Panc1 (cell line): ENCODE results near the gene ARHGEF28. TPM values are rescaled to one million over a fixed set of nuclear protein-coding genes. Genes with fewer than 3 reads are reported as not detected.

ENCODE experiments used
- ATAC-seq: fragments of 200-7000 bp; cut with Tn5 transposase; 2 replicates; pipeline ENCODE4 v1.9.1; 2020; ENCODE audit warnings: mild to moderate bottlenecking, moderate library complexity
- BruUV-seq: library from RNA; stranded (reverse); fragments of 400-500 nt; replicated peaks from 2 replicates; lab custom pipeline; 2021; lab: Mats Ljungman, UMichigan
- CTCF ChIA-PET: fragments of 300-600 bp; sonication (Branson Sonifier 250); formaldehyde crosslinking; loops from one replicate; lab custom pipeline; 2022; ENCODE audit warnings: antibody characterized with exemption; lab: Charles Lee
- POLR2A ChIA-PET: fragments of 300-600 bp; sonication (Branson Sonifier 250); formaldehyde crosslinking; loops from one replicate; lab custom pipeline; 2022; ENCODE audit warnings: antibody characterized with exemption; lab: Charles Lee
- DNase-seq: peaks from one replicate; pipeline ENCODE4 v3.0.0-alpha.2; 2010; ENCODE audit warnings: low read depth, low spot score
- H3K27ac ChIP-seq: 2 replicates; pipeline ENCODE4 v1.5.1; 2011; ENCODE audit warnings: mild to moderate bottlenecking, low read length, inconsistent platforms
- H3K27me3 ChIP-seq: fragments of 200-500 bp; sonication (Bioruptor generic); 2 replicates; pipeline ENCODE4 v1.6.0; 2014; ENCODE audit warnings: low read length, inconsistent platforms; ENCODE audit not compliant: control insufficient read depth, insufficient read depth
- H3K36me3 ChIP-seq: fragments of 200-500 bp; sonication (Bioruptor generic); 2 replicates; pipeline ENCODE4 v1.5.1; 2014; ENCODE audit warnings: inconsistent platforms, mild to moderate bottlenecking, low read length, moderate library complexity; ENCODE audit not compliant: control insufficient read depth, insufficient read depth
- H3K4me1 ChIP-seq: 2 replicates; pipeline ENCODE4 v1.5.1; 2011; ENCODE audit warnings: inconsistent platforms, mild to moderate bottlenecking, low read length, moderate library complexity; ENCODE audit not compliant: control insufficient read depth, insufficient read depth
- H3K4me3 ChIP-seq, 2 experiments: 2 replicates each; pipeline ENCODE4 v1.5.1; 2011 to 2012; ENCODE audit warnings: low read depth in 2 of 2, low read length in 2 of 2, mild to moderate bottlenecking in 2 of 2, inconsistent platforms in 1 of 2, moderate library complexity in 1 of 2
- H3K9me3 ChIP-seq: fragments of 200-500 bp; sonication (Bioruptor generic); 2 replicates; pipeline ENCODE4 v1.5.1; 2014; ENCODE audit warnings: low read depth, mild to moderate bottlenecking, inconsistent platforms, low read length, moderate library complexity; ENCODE audit not compliant: control insufficient read depth, insufficient read depth
- POLR2AphosphoS5 ChIP-seq: IDR thresholded peaks from 2 replicates; pipeline ENCODE4 v1.6.1; 2012; ENCODE audit warnings: mild to moderate bottlenecking, low read depth, low read length, moderate library complexity
- REST ChIP-seq, 2 experiments: IDR thresholded peaks; 2 replicates each; pipeline ENCODE4 v1.6.1; 2011 to 2012; ENCODE audit warnings: low read depth in 2 of 2, control low read depth in 1 of 2, low read length in 1 of 2, mild to moderate bottlenecking in 1 of 2, moderate library complexity in 1 of 2; ENCODE audit not compliant: insufficient read depth in 1 of 2
- SIN3A ChIP-seq: IDR thresholded peaks from 2 replicates; pipeline ENCODE4 v1.6.1; 2012; ENCODE audit warnings: low read depth, mild to moderate bottlenecking, low read length, moderate library complexity, borderline replicate concordance; ENCODE audit not compliant: insufficient read depth
- TCF7L2 ChIP-seq: IDR thresholded peaks from 2 replicates; pipeline ENCODE4 v1.6.1; 2011; ENCODE audit warnings: mild to moderate bottlenecking, low read depth, low read length, inconsistent platforms
- in situ Hi-C: cut with HindIII; loops from 2 replicates; pipeline ENCODE4 v1.10.0; 2016; ENCODE audit warnings: low sequenced_read_pairs, low pct_unique_long_range_greater_than_20kb
- intact Hi-C: fragments of 100-400 bp; cut with micrococcal nuclease; formaldehyde crosslinking; loops from one replicate; pipeline ENCODE4 v1.10.0; 2022; ENCODE audit not compliant: unreplicated experiment
- total RNA-seq: library from RNA; stranded (reverse); gene quantifications from one replicate; pipeline ENCODE4 v1.2.1, GENCODE V29; 2021; ENCODE audit not compliant: unreplicated experiment
- TF ChIP-seq, protein P1 (sequence below): fragments of 450-650 bp; IDR thresholded peaks from 2 replicates; pipeline ENCODE4 v1.5.1; 2017; ENCODE audit warnings: mild to moderate bottlenecking

ARHGEF28 gene
- total RNA-seq, 1 experiment from 2014 or later, result 34.8 TPM

- Histone ChIP-seq H3K4me3 (no peak overlapping the region), H3K27ac (no peak overlapping the region), H3K27me3 (no peaks in the 10 kb centered on the region), H3K36me3 (no peaks in the 10 kb centered on the region), H3K9me3 (peaks cover 6% of the 10 kb centered on the region; the same call in 1 of the 2 replicates), H3K4me1 (peaks cover 17% of the 10 kb centered on the region)
- TF ChIP-seq, protein P1, sequence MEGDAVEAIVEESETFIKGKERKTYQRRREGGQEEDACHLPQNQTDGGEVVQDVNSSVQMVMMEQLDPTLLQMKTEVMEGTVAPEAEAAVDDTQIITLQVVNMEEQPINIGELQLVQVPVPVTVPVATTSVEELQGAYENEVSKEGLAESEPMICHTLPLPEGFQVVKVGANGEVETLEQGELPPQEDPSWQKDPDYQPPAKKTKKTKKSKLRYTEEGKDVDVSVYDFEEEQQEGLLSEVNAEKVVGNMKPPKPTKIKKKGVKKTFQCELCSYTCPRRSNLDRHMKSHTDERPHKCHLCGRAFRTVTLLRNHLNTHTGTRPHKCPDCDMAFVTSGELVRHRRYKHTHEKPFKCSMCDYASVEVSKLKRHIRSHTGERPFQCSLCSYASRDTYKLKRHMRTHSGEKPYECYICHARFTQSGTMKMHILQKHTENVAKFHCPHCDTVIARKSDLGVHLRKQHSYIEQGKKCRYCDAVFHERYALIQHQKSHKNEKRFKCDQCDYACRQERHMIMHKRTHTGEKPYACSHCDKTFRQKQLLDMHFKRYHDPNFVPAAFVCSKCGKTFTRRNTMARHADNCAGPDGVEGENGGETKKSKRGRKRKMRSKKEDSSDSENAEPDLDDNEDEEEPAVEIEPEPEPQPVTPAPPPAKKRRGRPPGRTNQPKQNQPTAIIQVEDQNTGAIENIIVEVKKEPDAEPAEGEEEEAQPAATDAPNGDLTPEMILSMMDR, result peak; percentile 17; the same call in 1 of the 2 replicates
- TF ChIP-seq SIN3A, result no peak
- no peak for TF ChIP-seq REST (IDR thresholded peaks at IDR 0.05; ENCODE audit: insufficient read depth in 1 of 2, low read depth in 2 of 2, low read length in 1 of 2)
- ATAC-seq, result peak; percentile 30; the same call in 1 of the 2 replicates
- CTCF ChIA-PET, result no interaction called here
- no TSS peak for BruUV-seq
- in situ Hi-C loops (no loop called here), intact Hi-C loops (no loop called here)
- POLR2A ChIA-PET, result no interaction called here
- no peak for DNase-seq
Measured at GRCh38 chr5:73606206-73606753, 19.7 kb upstream of the ARHGEF28 start.

- BruUV-seq, result no TSS peak
- ChIA-PET POLR2A (interaction anchor here (0.7 kb wide), 1 partner anchor 24 kb away, joined by 3 read pairs; no protein-coding TSS in a partner anchor), CTCF (no interaction called here)
- no peaks in the 10 kb centered on the region for H3K9me3 ChIP-seq
- intact Hi-C loops, result no loop called here
- DNase-seq (no peak), ATAC-seq (no peak)
- in situ Hi-C loops, result no loop called here
- no peak overlapping the region for H3K4me3 ChIP-seq
- H3K4me1 ChIP-seq, result peaks cover 17% of the 10 kb centered on the region
- H3K27me3 ChIP-seq, result no peaks in the 10 kb centered on the region
- no peaks in the 10 kb centered on the region for H3K36me3 ChIP-seq
- 0 out of 2 replicates have a peak overlapping the region, but pooled peaks have one; percentile 14 for H3K27ac ChIP-seq
- TF ChIP-seq SIN3A (no peak), TCF7L2 (no peak), POLR2AphosphoS5 (no peak), REST (IDR thresholded peaks at IDR 0.05; ENCODE audit: insufficient read depth in 1 of 2, low read depth in 2 of 2, low read length in 1 of 2) (no peak)
- TF ChIP-seq, protein P1, result no peak
Measured at GRCh38 chr5:73607228-73607627, 18.8 kb upstream of the ARHGEF28 start.
